Stimulated activated CD4-positive, alpha-beta T cell treated with anti-CD3 and anti-CD28 coated beads, Interleukin-12 subunit alpha, Interleukin-12 subunit beta, amount 100 ng/mL, for 48 hours (primary cell): ENCODE measurements around the gene GJC2.

Experiments used
- DNase-seq, 3 donors: peaks; one replicate each; pipeline ENCODE4 v3.0.0-alpha.2; 2020; ENCODE audit warnings: low read depth in 2 of 3, low spot score in 1 of 3

The GJC2 gene

GRCh38 chr1:228144193-228144992 lies 5.3 kb upstream of the GJC2 start:
- no peak for DNase-seq

GRCh38 chr1:228144993-228145343 lies 4.8 kb upstream of the GJC2 start:
- DNase-seq, result no peak

GRCh38 chr1:228145463-228146416 lies 4.0 kb upstream of the GJC2 start:
- DNase-seq, result no peak

GRCh38 chr1:228146417-228147150 lies 3.1 kb upstream of the GJC2 start:
- no peak for DNase-seq

GRCh38 chr1:228147151-228147693 lies 2.5 kb upstream of the GJC2 start:
- DNase-seq, result no peak

GRCh38 chr1:228147768-228148167 lies 2.0 kb upstream of the GJC2 start:
- no peak for DNase-seq

- DNase-seq, result no peak
These were observed 1.4 kb upstream of the GJC2 start for GRCh38 chr1:228148196-228148861.

GRCh38 chr1:228148935-228149405 lies 760 bp upstream of the GJC2 start:
- no peak for DNase-seq

- no peak for DNase-seq
These were observed 360 bp downstream of the GJC2 start for GRCh38 chr1:228150120-228150460.

GRCh38 chr1:228150461-228151179 lies 890 bp downstream of the GJC2 start:
- no peak for DNase-seq

GRCh38 chr1:228151180-228151925 lies 1.6 kb downstream of the GJC2 start:
- DNase-seq, result no peak

- DNase-seq, result no peak
These were observed 2.6 kb downstream of the GJC2 start for GRCh38 chr1:228152097-228152917.

- DNase-seq, result no peak
These were observed 3.2 kb downstream of the GJC2 start for GRCh38 chr1:228152918-228153258.

- no peak for DNase-seq
These were observed 4.4 kb downstream of the GJC2 start for GRCh38 chr1:228154021-228154669.

GRCh38 chr1:228154670-228155571 lies 5.2 kb downstream of the GJC2 start:
- DNase-seq, result peak in 2 of 3 donors; percentile 41

- no peak for DNase-seq
These were observed 6.1 kb downstream of the GJC2 start for GRCh38 chr1:228155596-228156514.
